Ovary (tissue), 3 donors: ENCODE data around the gene STOML1.
"Not testable (repeated sequence)": the region's sequence is repeated elsewhere in the genome, so short reads cannot be mapped to it uniquely, and the experiment has no call there.

Experiments used
- POLR2A ChIP-seq: fragments of 450-650 bp; IDR thresholded peaks from one replicate; pipeline ENCODE4 v1.6.1; 2017; ENCODE audit warnings: antibody characterized with exemption, mild to moderate bottlenecking, moderate library complexity
- TF ChIP-seq, protein P1 (sequence below), 3 donors: fragments of 450-650 bp in 2 of 3; fragments of 200-600 bp in 1 of 3; IDR thresholded peaks; one replicate each; pipeline versions ENCODE4 v1.5.1 to v1.8.0; 2016 to 2022; ENCODE audit warnings: antibody characterized with exemption in 3 of 3, mild to moderate bottlenecking in 1 of 3
- donor health status: DM: no; HTN: no; CAD: no.

DNA sequence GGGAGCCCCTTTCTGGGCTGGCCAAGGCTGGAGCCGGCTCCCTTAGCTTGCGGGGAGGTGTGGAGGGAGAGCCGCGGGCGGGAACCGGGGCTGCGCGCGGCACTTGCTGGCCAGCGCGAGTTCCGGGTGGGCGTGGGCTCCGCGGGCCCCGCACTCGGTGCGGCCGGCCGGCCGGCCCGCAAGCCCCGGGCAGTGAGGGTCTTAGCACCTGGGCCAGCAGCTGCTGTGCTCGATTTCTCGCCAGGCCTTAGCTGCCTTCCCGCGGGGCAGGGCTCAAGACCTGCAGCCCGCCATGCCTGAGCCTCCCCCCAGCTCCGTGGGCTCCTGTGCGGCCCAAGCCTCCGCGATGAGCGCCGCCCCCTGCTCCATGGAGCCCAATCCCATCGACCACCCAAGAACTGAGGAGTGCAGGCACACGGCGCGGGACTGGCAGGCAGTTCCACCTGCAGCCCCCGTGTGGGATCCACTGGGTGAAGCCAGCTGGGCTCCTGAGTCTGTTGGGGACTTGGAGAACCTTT lies 18.4 kb downstream of the STOML1 start:
- not testable (repeated sequence) for TF ChIP-seq POLR2A
- TF ChIP-seq, protein P1, sequence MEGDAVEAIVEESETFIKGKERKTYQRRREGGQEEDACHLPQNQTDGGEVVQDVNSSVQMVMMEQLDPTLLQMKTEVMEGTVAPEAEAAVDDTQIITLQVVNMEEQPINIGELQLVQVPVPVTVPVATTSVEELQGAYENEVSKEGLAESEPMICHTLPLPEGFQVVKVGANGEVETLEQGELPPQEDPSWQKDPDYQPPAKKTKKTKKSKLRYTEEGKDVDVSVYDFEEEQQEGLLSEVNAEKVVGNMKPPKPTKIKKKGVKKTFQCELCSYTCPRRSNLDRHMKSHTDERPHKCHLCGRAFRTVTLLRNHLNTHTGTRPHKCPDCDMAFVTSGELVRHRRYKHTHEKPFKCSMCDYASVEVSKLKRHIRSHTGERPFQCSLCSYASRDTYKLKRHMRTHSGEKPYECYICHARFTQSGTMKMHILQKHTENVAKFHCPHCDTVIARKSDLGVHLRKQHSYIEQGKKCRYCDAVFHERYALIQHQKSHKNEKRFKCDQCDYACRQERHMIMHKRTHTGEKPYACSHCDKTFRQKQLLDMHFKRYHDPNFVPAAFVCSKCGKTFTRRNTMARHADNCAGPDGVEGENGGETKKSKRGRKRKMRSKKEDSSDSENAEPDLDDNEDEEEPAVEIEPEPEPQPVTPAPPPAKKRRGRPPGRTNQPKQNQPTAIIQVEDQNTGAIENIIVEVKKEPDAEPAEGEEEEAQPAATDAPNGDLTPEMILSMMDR (IDR thresholded peaks at IDR 0.05): not testable (repeated sequence)
